ENCODE measurements around the gene COL9A3. TPM values are rescaled to one million over a fixed set of nuclear protein-coding genes. Genes with fewer than 3 reads are reported as not detected.

COL9A3 gene
- total RNA-seq, 2 experiments from 2014 or later: 0.45 TPM; not detected in 1

GRCh38 chr20:62785393-62785792 is 31.5 kb upstream of the COL9A3 start:
- Mint-ChIP-seq H3K27ac (no peak overlapping the region), H3K4me3 (no peak overlapping the region), H3K9me3 (ENCODE audit: low read depth) (no peaks in the 10 kb centered on the region), H3K4me1 (peaks cover 6% of the 10 kb centered on the region), H3K36me3 (no peaks in the 10 kb centered on the region), H3K27me3 (no peaks in the 10 kb centered on the region)
- ATAC-seq (no peak), DNase-seq (no peak)
- CTCF ChIA-PET: interaction anchor here (1.7 kb wide), 1 partner anchor 23 kb away, joined by 3 read pairs; no protein-coding TSS in a partner anchor

DNA sequence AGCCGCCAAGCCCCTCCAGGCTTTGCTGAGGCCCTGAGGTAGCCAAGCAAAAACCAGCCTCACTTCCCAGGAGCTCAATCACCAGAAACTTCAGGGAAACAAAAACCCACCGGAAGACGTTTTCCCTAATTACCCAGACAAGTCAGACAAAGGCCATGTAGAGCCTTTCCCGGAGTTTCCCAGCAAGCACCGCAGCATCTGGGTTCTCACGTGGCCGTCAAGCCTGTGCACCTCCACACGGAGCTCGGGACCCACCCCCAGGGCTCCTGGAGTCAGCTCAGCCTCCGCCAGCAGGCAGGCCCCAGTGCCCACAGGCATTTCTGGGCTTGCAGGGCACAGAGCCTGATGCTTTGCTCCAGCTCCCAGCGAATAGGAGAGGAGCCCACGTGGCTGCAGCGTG is 30.7 kb upstream of the COL9A3 start:
- CTCF ChIA-PET: interaction anchor here (1.7 kb wide), 1 partner anchor 23 kb away, joined by 3 read pairs; no protein-coding TSS in a partner anchor

DNA sequence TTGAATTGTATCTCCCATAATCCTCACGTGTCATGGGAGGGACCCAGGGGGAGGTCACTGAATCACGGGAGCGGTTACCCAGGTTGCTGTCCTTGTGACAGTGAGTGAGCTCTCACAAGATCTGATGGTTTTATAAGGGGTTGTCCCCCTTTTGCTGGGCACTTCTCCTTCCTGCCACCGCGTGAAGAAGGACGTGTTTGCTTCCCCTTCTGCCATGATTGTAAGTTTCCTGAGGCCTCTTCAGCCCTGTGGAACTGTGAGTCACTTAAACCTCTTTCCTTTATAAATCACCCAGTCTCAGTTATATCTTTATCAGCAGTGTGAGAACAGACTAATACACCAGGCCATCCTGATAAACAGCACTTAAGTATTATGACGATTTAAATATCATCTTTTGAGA is 29.5 kb upstream of the COL9A3 start:
- ATAC-seq: no peak
- Mint-ChIP-seq H3K36me3 (no peaks in the 10 kb centered on the region), H3K27ac (no peak overlapping the region), H3K27me3 (no peaks in the 10 kb centered on the region), H3K9me3 (ENCODE audit: low read depth) (no peaks in the 10 kb centered on the region), H3K4me1 (peaks cover 12% of the 10 kb centered on the region), H3K4me3 (no peak overlapping the region)
- CTCF ChIA-PET: interaction anchor here (1.7 to 5.8 kb wide), 2 partner anchors 21 to 288 kb away, joined by 3 to 26 read pairs; no protein-coding TSS in a partner anchor
- DNase-seq: no peak

More for the DNA sequence above, 30.7 kb upstream of the COL9A3 start:
- no peak for DNase-seq
- Mint-ChIP-seq H3K27me3 (no peaks in the 10 kb centered on the region), H3K36me3 (no peaks in the 10 kb centered on the region), H3K4me3 (no peak overlapping the region), H3K4me1 (peaks cover 7% of the 10 kb centered on the region), H3K9me3 (ENCODE audit: low read depth) (no peaks in the 10 kb centered on the region), H3K27ac (no peak overlapping the region)
- ATAC-seq: no peak

- H3K27ac Mint-ChIP-seq: no peak overlapping the region
- no peak overlapping the region for H3K4me3 Mint-ChIP-seq
- no peaks in the 10 kb centered on the region for H3K36me3 Mint-ChIP-seq
- ATAC-seq (no peak), DNase-seq (no peak)
- H3K4me1 Mint-ChIP-seq: peaks cover 15% of the 10 kb centered on the region
- CTCF ChIA-PET: interaction anchor here (1.4 to 5.8 kb wide), 3 partner anchors 47 to 288 kb away, joined by 4 to 26 read pairs (median 8); no protein-coding TSS in a partner anchor
- no peaks in the 10 kb centered on the region for H3K9me3 Mint-ChIP-seq (ENCODE audit: low read depth)
- H3K27me3 Mint-ChIP-seq: no peaks in the 10 kb centered on the region
Measured at GRCh38 chr20:62787866-62788265, 29.0 kb upstream of the COL9A3 start.

DNA sequence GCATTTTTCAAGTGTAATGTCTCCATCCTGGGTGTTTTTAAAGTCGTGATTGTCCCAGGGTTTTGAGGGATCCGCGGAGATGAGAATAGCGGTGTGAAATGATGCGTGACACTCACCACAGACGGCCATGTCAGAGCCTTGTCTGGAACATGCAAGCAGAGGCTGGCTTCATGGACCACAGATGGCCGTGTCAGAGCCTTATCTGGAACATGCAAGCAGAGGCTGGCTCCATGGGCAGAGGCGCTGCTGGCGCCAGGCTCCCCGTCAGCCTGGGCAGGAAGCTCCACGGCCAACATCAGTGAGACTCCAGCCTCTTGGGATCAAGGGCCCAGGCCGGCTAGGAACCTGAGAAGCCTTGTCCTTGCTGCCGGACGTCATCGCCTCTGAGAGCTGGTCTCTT is 28.2 kb upstream of the COL9A3 start:
- H3K4me3 Mint-ChIP-seq: no peak overlapping the region
- no peak for DNase-seq
- no peak overlapping the region for H3K27ac Mint-ChIP-seq
- H3K9me3 Mint-ChIP-seq (ENCODE audit: low read depth): no peaks in the 10 kb centered on the region
- no peak for ATAC-seq
- H3K4me1 Mint-ChIP-seq: peaks cover 15% of the 10 kb centered on the region
- CTCF ChIA-PET: interaction anchor here (0.8 to 5.8 kb wide), 4 partner anchors 47 to 289 kb away, joined by 3 to 26 read pairs (median 6); no protein-coding TSS in a partner anchor
- H3K27me3 Mint-ChIP-seq: no peaks in the 10 kb centered on the region
- no peaks in the 10 kb centered on the region for H3K36me3 Mint-ChIP-seq

GRCh38 chr20:62790075-62790474 is 26.8 kb upstream of the COL9A3 start:
- no peaks in the 10 kb centered on the region for H3K9me3 Mint-ChIP-seq (ENCODE audit: low read depth)
- peaks cover 22% of the 10 kb centered on the region for H3K4me1 Mint-ChIP-seq
- CTCF ChIA-PET: interaction anchor here (1.1 to 5.8 kb wide), 8 partner anchors 14 to 380 kb away, joined by 3 to 26 read pairs (median 6); no protein-coding TSS in a partner anchor
- H3K4me3 Mint-ChIP-seq: no peak overlapping the region
- ATAC-seq: no peak
- H3K27ac Mint-ChIP-seq: no peak overlapping the region
- no peaks in the 10 kb centered on the region for H3K36me3 Mint-ChIP-seq
- H3K27me3 Mint-ChIP-seq: no peaks in the 10 kb centered on the region
- DNase-seq: no peak

DNA sequence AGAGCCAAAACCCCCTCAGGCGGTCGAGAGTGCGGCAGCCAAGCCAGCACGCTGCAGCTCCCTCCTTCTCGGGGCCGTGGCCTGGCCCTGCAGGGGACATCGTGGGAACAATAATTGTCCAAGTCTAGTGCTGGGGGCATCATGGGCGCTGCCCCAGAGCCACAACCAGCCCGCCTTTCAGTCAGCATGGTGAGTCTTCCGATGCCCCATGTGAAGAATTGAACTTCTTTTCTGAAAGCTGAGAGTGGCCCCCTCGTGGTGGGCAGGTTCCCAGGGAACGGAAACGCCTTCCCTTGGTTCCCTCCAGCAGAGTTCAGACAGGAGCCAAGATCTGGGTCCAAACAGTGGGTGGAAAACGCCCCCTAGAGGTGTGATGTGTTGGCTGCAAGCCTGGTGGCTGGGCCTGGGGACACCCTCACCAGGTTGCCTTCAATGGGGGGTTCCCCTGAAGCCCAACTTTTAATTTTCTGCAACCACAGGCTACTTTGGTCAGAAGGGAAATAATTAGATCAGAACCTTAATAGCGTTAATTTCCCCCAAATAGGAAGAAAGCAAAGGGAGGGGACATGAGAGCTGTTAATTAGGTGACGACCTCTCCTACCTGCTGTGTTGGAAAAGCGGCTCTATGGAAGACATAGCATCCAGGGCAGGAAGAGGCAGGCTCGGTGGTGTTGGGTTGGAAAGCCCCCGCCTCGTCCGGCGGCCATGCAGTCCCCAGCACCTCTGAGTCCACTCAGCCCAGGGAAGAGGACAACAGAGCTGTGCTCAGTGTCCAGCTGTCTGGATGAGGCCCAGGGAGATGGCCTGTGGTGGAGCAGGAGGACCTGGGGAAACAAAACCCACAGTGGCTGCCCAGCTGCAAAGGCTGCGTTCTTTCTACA is 25.3 kb upstream of the COL9A3 start:
- DNase-seq (peak; percentile 87), ATAC-seq (peak; percentile 15)
- H3K27me3 Mint-ChIP-seq: no peaks in the 10 kb centered on the region
- CTCF ChIA-PET: interaction anchor here (0.6 to 5.8 kb wide), 44 partner anchors 8 to 492 kb away, joined by 3 to 26 read pairs (median 6); partner anchors contain the start of genes OGFR and SLCO4A1
- no peaks in the 10 kb centered on the region for H3K9me3 Mint-ChIP-seq (ENCODE audit: low read depth)
- H3K4me3 Mint-ChIP-seq: no peak overlapping the region
- peaks cover 25% of the 10 kb centered on the region for H3K4me1 Mint-ChIP-seq
- H3K27ac Mint-ChIP-seq: no peak overlapping the region
- no peaks in the 10 kb centered on the region for H3K36me3 Mint-ChIP-seq

GRCh38 chr20:62792182-62792939 is 24.5 kb upstream of the COL9A3 start:
- Mint-ChIP-seq H3K4me3 (no peak overlapping the region), H3K4me1 (peaks cover 26% of the 10 kb centered on the region), H3K27ac (no peak overlapping the region), H3K36me3 (no peaks in the 10 kb centered on the region), H3K9me3 (ENCODE audit: low read depth) (no peaks in the 10 kb centered on the region), H3K27me3 (no peaks in the 10 kb centered on the region)
- no peak for ATAC-seq
- DNase-seq: no peak
- CTCF ChIA-PET: interaction anchor here (0.8 to 5.8 kb wide), 35 partner anchors 9 to 492 kb away, joined by 3 to 26 read pairs (median 7); partner anchors contain the start of genes OGFR and SLCO4A1

DNA sequence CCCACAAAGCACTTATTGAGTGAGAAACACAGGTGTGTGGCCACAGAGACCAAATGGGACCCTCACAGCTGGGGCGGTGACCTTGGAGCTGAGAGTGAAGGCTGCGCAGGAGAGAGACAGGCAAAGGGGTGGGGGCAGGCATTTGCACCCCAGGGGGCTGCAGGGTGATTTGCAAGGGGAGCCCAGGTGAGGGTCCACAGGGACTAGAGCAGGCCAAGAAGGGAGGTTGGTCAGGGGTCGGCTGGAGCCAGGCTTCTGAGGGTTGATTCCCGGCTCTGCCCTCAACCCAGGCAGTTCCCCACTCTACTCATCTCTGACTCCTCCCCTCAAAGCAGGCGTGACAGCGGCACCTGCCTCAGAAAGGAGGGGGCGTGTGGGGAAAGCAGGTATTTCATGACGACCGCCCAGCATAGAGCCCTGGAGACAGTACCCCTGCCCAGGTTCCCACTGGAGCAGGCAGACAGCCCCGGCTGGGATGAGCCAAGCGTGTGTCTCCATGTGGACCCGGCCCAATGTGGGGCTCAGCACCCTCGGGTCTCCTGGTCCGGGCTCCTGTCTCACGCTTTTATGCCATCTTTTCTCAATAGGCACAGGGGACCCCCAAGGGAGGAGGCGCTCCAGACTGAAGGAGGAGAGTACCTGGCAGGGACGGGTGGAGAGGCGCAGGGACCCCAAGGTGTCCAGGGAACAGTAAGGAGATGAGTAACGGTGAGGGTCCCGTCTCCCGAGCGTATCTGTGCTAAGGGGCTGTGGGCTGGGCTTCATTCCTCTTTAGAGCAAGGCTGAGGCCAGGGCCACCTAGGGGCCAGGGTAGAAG is 23.7 kb upstream of the COL9A3 start:
- H3K27me3 Mint-ChIP-seq: no peaks in the 10 kb centered on the region
- CTCF ChIA-PET: interaction anchor here (0.9 to 5.8 kb wide), 24 partner anchors 10 to 383 kb away, joined by 3 to 43 read pairs (median 7); partner anchors contain the start of genes OGFR and TCFL5
- no peak for ATAC-seq
- H3K9me3 Mint-ChIP-seq (ENCODE audit: low read depth): no peaks in the 10 kb centered on the region
- peaks cover 29% of the 10 kb centered on the region for H3K4me1 Mint-ChIP-seq
- H3K36me3 Mint-ChIP-seq: peaks cover 1% of the 10 kb centered on the region
- DNase-seq: peak; percentile 53
- H3K4me3 Mint-ChIP-seq: peak overlapping the region; percentile 28
- peak overlapping the region; percentile 84 for H3K27ac Mint-ChIP-seq

DNA sequence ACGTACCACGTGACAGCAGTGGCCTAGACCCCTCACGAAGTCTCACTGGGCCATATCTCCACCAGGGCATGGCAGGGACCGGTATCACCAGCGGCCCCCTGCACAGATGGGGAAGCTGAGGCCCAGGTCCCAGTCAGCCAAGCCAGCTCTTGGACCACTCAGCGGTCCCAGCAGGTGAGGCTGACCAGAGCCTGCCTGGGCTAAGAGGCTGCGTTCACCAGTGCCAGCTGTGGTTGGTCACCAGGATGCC is 23.2 kb upstream of the COL9A3 start:
- ATAC-seq: no peak
- H3K36me3 Mint-ChIP-seq: peaks cover 6% of the 10 kb centered on the region
- peak overlapping the region; percentile 41 for H3K4me3 Mint-ChIP-seq
- no peaks in the 10 kb centered on the region for H3K9me3 Mint-ChIP-seq (ENCODE audit: low read depth)
- H3K4me1 Mint-ChIP-seq: peaks cover 32% of the 10 kb centered on the region
- no peak for DNase-seq
- no peaks in the 10 kb centered on the region for H3K27me3 Mint-ChIP-seq
- CTCF ChIA-PET: interaction anchor here (0.9 to 5.0 kb wide), 14 partner anchors 10 to 406 kb away, joined by 3 to 43 read pairs (median 4); partner anchors contain the start of genes RPS21 and TCFL5
- H3K27ac Mint-ChIP-seq: peak overlapping the region; percentile 84

DNA sequence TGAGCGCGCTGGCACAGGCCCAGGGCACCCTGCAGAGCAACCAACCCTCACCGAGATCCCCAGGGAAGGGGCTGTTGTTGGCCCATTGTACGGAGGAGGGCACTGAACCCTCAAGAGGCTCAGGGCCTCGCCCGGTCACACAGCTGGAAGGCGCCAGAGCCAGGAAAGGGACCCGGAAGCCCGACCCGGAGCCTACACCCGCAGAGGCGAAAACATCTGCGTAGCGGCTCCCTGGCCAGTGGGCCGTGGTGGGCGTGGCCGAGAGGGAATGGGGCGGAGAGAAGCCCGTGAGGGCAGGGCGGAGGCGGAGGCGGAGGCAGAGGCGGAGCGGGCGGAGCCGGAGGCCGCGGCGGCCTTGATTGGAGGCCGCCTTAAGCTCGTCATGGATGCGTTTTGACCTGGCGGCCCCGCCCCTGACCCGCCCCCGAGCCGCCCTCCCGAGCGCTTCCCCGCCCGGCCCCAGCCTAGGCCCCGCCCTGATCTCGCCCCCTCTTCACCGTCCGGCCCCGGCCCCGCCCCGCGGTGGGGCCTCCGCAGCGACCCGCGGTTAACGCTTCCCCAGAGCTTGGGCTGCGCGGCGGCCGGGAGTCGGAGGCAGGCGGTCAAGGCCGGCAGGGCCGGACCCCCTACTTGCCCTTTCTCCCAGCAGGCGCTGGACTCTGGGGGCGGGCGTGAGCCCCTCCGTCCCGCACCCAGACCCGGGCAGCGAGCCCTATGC is 22.7 kb upstream of the COL9A3 start:
- Mint-ChIP-seq H3K4me1 (peaks cover 32% of the 10 kb centered on the region), H3K27me3 (no peaks in the 10 kb centered on the region), H3K4me3 (peak overlapping the region; percentile 77), H3K9me3 (ENCODE audit: low read depth) (no peaks in the 10 kb centered on the region), H3K36me3 (peaks cover 8% of the 10 kb centered on the region), H3K27ac (peak overlapping the region; percentile 90)
- ATAC-seq: peak; percentile 82
- CTCF ChIA-PET: interaction anchor here (0.6 to 5.0 kb wide), 18 partner anchors 9 to 407 kb away, joined by 3 to 43 read pairs (median 4); partner anchors contain the start of genes OGFR, RPS21 and TCFL5
- DNase-seq: peak; percentile 98
